Measurements from ENCODE around the gene SSMEM1. TPM values are rescaled to one million over a fixed set of nuclear protein-coding genes. Genes with fewer than 3 reads are reported as not detected.
"Not testable (repeated sequence)": the region's sequence is repeated elsewhere in the genome, so short reads cannot be mapped to it uniquely, and the experiment has no call there.

The SSMEM1 gene
- total RNA-seq, 1 experiment from 2014 or later, result 0.12 TPM

GRCh38 chr7:130243486-130243885 is 35.8 kb downstream of the SSMEM1 start:
- DNase-seq (ENCODE audit: extremely low read depth, low read depth), result not testable (repeated sequence)

- not testable (repeated sequence) for DNase-seq (ENCODE audit: extremely low read depth, low read depth)
These were observed 38.8 kb downstream of the SSMEM1 start for GRCh38 chr7:130246491-130246890.

- not testable (repeated sequence) for DNase-seq (ENCODE audit: extremely low read depth, low read depth)
These were observed 41.2 kb downstream of the SSMEM1 start for GRCh38 chr7:130248842-130249241.

GRCh38 chr7:130249626-130250025 is 42.0 kb downstream of the SSMEM1 start:
- DNase-seq (ENCODE audit: extremely low read depth, low read depth), result not testable (repeated sequence)

GRCh38 chr7:130254555-130254954 is 46.9 kb downstream of the SSMEM1 start:
- DNase-seq (ENCODE audit: extremely low read depth, low read depth), result no peak

- no peak for DNase-seq (ENCODE audit: extremely low read depth, low read depth)
These were observed 49.0 kb downstream of the SSMEM1 start for GRCh38 chr7:130256704-130257103.

GRCh38 chr7:130258494-130259078 is 50.9 kb downstream of the SSMEM1 start:
- DNase-seq (ENCODE audit: extremely low read depth, low read depth), result no peak

GRCh38 chr7:130262448-130262847 is 54.8 kb downstream of the SSMEM1 start:
- no peak for DNase-seq (ENCODE audit: extremely low read depth, low read depth)

GRCh38 chr7:130263130-130263529 is 55.5 kb downstream of the SSMEM1 start:
- DNase-seq (ENCODE audit: extremely low read depth, low read depth), result no peak

Other genes starting within 250 kb of the SSMEM1 start
- 27.3 and 27.9 TPM in 2 replicates for gene ZC3HC1, start 156.5 kb upstream of the SSMEM1 start, total RNA-seq (2014; rRNA removed; shearing (Covaris generic))
- gene KLHDC10, start 137.3 kb upstream of the SSMEM1 start, total RNA-seq (2014; rRNA removed; shearing (Covaris generic)), result 36.9 and 48.0 TPM in 2 replicates
- 79.1 and 86.0 TPM in 2 replicates for gene TMEM209, start 2.5 kb upstream of the SSMEM1 start, total RNA-seq (2014; rRNA removed; shearing (Covaris generic))
- gene CPA2, start 59.0 kb downstream of the SSMEM1 start, total RNA-seq (2014; rRNA removed; shearing (Covaris generic)), result 0.59 and 0.75 TPM in 2 replicates
- 1.6 and 1.8 TPM in 2 replicates for gene CPA4, start 85.3 kb downstream of the SSMEM1 start, total RNA-seq (2014; rRNA removed; shearing (Covaris generic))
- not detected in 2 replicates for gene CPA5, start 137.0 kb downstream of the SSMEM1 start, total RNA-seq (2014; rRNA removed; shearing (Covaris generic))
- gene CPA1, start 172.6 kb downstream of the SSMEM1 start, total RNA-seq (2014; rRNA removed; shearing (Covaris generic)), result not detected in 2 replicates
- 19.3 and 22.4 TPM in 2 replicates for gene CEP41, start 233.2 kb downstream of the SSMEM1 start, total RNA-seq (2014; rRNA removed; shearing (Covaris generic))